ENCODE results near the gene FHIT. TPM values are rescaled to one million over a fixed set of nuclear protein-coding genes. Genes with fewer than 3 reads are reported as not detected.

The FHIT gene
- total and polyA plus RNA-seq, 4 donors = 2.1 to 14.7 (median 6.6) TPM

- Histone ChIP-seq H3K27ac (ENCODE audit: low read depth in 1 of 2, low read length in 2 of 2) (no peak overlapping the region), H3K27me3 (ENCODE audit: control insufficient read depth in 4 of 4, insufficient read depth in 4 of 4, low read length in 3 of 4) (no peaks in the 10 kb centered on the region), H3K36me3 (ENCODE audit: control insufficient read depth in 4 of 4, insufficient read depth in 3 of 4, low read depth in 1 of 4, low read length in 3 of 4) (no peaks in the 10 kb centered on the region), H3K4me3 (ENCODE audit: low read depth in 1 of 3, low read length in 3 of 3) (no peak overlapping the region), H3K4me1 (ENCODE audit: control insufficient read depth in 4 of 4, insufficient read depth in 4 of 4, low read length in 3 of 4) (no peaks in the 10 kb centered on the region), H3K9me3 (ENCODE audit: control insufficient read depth in 4 of 4, low read length in 3 of 4) (no peaks in the 10 kb centered on the region), H3K9ac (ENCODE audit: low read depth in 1 of 2, low read length in 2 of 2) (no peak overlapping the region)
- no peak for DNase-seq (ENCODE audit: low spot score)
- WGBS = 74% methylated on average over 5 of the region's 5 CpGs
- TF ChIP-seq ATF3 (IDR thresholded peaks at IDR 0.05) (no peak), GABPA (IDR thresholded peaks at IDR 0.05 in 1 of 2, conservative IDR thresholded peaks at IDR 0.05 in 1 of 2) (no peak), YY1 (IDR thresholded peaks at IDR 0.05) (no peak), TAF1 (conservative IDR thresholded peaks at IDR 0.05) (no peak), RAD21 (IDR thresholded peaks at IDR 0.05) (no peak), RXRA (IDR thresholded peaks at IDR 0.05) (no peak), HNF4G (IDR thresholded peaks at IDR 0.05) (no peak), SP1 (IDR thresholded peaks at IDR 0.05) (no peak), FOXA2 (IDR thresholded peaks at IDR 0.05) (no peak), JUND (IDR thresholded peaks at IDR 0.05) (no peak), REST (IDR thresholded peaks at IDR 0.05) (no peak), ZBTB33 (IDR thresholded peaks at IDR 0.05) (no peak), EGR1 (IDR thresholded peaks at IDR 0.05; ENCODE audit: low read depth in 2 of 2) (no peak)
- TF ChIP-seq, protein P1, sequence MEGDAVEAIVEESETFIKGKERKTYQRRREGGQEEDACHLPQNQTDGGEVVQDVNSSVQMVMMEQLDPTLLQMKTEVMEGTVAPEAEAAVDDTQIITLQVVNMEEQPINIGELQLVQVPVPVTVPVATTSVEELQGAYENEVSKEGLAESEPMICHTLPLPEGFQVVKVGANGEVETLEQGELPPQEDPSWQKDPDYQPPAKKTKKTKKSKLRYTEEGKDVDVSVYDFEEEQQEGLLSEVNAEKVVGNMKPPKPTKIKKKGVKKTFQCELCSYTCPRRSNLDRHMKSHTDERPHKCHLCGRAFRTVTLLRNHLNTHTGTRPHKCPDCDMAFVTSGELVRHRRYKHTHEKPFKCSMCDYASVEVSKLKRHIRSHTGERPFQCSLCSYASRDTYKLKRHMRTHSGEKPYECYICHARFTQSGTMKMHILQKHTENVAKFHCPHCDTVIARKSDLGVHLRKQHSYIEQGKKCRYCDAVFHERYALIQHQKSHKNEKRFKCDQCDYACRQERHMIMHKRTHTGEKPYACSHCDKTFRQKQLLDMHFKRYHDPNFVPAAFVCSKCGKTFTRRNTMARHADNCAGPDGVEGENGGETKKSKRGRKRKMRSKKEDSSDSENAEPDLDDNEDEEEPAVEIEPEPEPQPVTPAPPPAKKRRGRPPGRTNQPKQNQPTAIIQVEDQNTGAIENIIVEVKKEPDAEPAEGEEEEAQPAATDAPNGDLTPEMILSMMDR (IDR thresholded peaks at IDR 0.05; ENCODE audit: low read depth, low read length, missing input control) = no peak
These were observed 1172.2 kb downstream of the FHIT start for GRCh38 chr3:60079076-60079475.

GRCh38 chr3:60076331-60076730 lies 1174.9 kb downstream of the FHIT start:
- Histone ChIP-seq H3K9ac (ENCODE audit: low read depth in 1 of 2, low read length in 2 of 2) (no peak overlapping the region), H3K27me3 (ENCODE audit: control insufficient read depth in 4 of 4, insufficient read depth in 4 of 4, low read length in 3 of 4) (no peaks in the 10 kb centered on the region), H3K4me1 (ENCODE audit: control insufficient read depth in 4 of 4, insufficient read depth in 4 of 4, low read length in 3 of 4) (no peaks in the 10 kb centered on the region), H3K4me3 (ENCODE audit: low read depth in 1 of 3, low read length in 3 of 3) (peak overlapping the region in 1 of 3 donors; percentile 4), H3K36me3 (ENCODE audit: control insufficient read depth in 4 of 4, insufficient read depth in 3 of 4, low read depth in 1 of 4, low read length in 3 of 4) (no peaks in the 10 kb centered on the region), H3K9me3 (ENCODE audit: control insufficient read depth in 4 of 4, low read length in 3 of 4) (no peaks in the 10 kb centered on the region), H3K27ac (ENCODE audit: low read depth in 1 of 2, low read length in 2 of 2) (no peak overlapping the region)
- WGBS = 43% methylated on average over 1 of the region's 1 CpG
- no peak for DNase-seq (ENCODE audit: low spot score)
- no peak for TF ChIP-seq HNF4G (IDR thresholded peaks at IDR 0.05)
- TF ChIP-seq NR2F2 (IDR thresholded peaks at IDR 0.05) = no peak
- no peak for TF ChIP-seq SP1 (IDR thresholded peaks at IDR 0.05)
- TF ChIP-seq, protein P1 (IDR thresholded peaks at IDR 0.05; ENCODE audit: low read depth, low read length, missing input control) = no peak
- no peak for TF ChIP-seq RXRA (IDR thresholded peaks at IDR 0.05)
- no peak for TF ChIP-seq RAD21 (IDR thresholded peaks at IDR 0.05)
- no peak for TF ChIP-seq JUND (IDR thresholded peaks at IDR 0.05)
- no peak for TF ChIP-seq EGR1 (IDR thresholded peaks at IDR 0.05; ENCODE audit: low read depth in 2 of 2)
- no peak for TF ChIP-seq YY1 (IDR thresholded peaks at IDR 0.05)
- TF ChIP-seq ZBTB33 (IDR thresholded peaks at IDR 0.05) = no peak
- no peak for TF ChIP-seq ATF3 (IDR thresholded peaks at IDR 0.05)
- TF ChIP-seq FOXA1 (IDR thresholded peaks at IDR 0.05) = no peak
- TF ChIP-seq GABPA (IDR thresholded peaks at IDR 0.05 in 1 of 2, conservative IDR thresholded peaks at IDR 0.05 in 1 of 2) = no peak

Data from liver (tissue), 9 donors.